DLD1 (cell line): Measurements from ENCODE around the gene ITGA8.

Experiments used
- in situ Hi-C: cut with HindIII; loops from 2 replicates; pipeline ENCODE4 v1.10.0; 2017; ENCODE audit warnings: low sequenced_read_pairs

Gene ITGA8

GRCh38 chr10:15737656-15738055 is 17.9 kb upstream of the ITGA8 start:
- in situ Hi-C loops, result no loop called here

GRCh38 chr10:15735763-15736162 is 16.0 kb upstream of the ITGA8 start:
- in situ Hi-C loops, result no loop called here

GRCh38 chr10:15730341-15730740 is 10.6 kb upstream of the ITGA8 start:
- in situ Hi-C loops, result no loop called here

- in situ Hi-C loops, result no loop called here
These were observed 10.2 kb upstream of the ITGA8 start for GRCh38 chr10:15729890-15730289.

- in situ Hi-C loops, result no loop called here
These were observed 6.3 kb upstream of the ITGA8 start for GRCh38 chr10:15726042-15726441.

GRCh38 chr10:15725603-15726002 is 5.9 kb upstream of the ITGA8 start:
- in situ Hi-C loops, result no loop called here

- in situ Hi-C loops, result no loop called here
These were observed 5.0 kb upstream of the ITGA8 start for GRCh38 chr10:15724683-15725082.

GRCh38 chr10:15723803-15724202 is 4.1 kb upstream of the ITGA8 start:
- in situ Hi-C loops, result no loop called here

GRCh38 chr10:15720635-15721287 is 1.0 kb upstream of the ITGA8 start:
- in situ Hi-C loops, result no loop called here

GRCh38 chr10:15719049-15719898 is 448 bp downstream of the ITGA8 start:
- in situ Hi-C loops, result no loop called here

- in situ Hi-C loops, result no loop called here
These were observed 1.1 kb downstream of the ITGA8 start for GRCh38 chr10:15718694-15719048.

- in situ Hi-C loops, result no loop called here
These were observed 4.0 kb downstream of the ITGA8 start for GRCh38 chr10:15715619-15716227.

- in situ Hi-C loops, result no loop called here
These were observed 4.9 kb downstream of the ITGA8 start for GRCh38 chr10:15714847-15715246.

- in situ Hi-C loops, result no loop called here
These were observed 6.8 kb downstream of the ITGA8 start for GRCh38 chr10:15712883-15713282.

GRCh38 chr10:15710455-15710854 is 9.3 kb downstream of the ITGA8 start:
- in situ Hi-C loops, result no loop called here

- in situ Hi-C loops, result no loop called here
These were observed 14.4 kb downstream of the ITGA8 start for GRCh38 chr10:15705298-15705697.

GRCh38 chr10:15704581-15704968 is 15.1 kb downstream of the ITGA8 start:
- in situ Hi-C loops, result no loop called here

GRCh38 chr10:15703944-15704580 is 15.7 kb downstream of the ITGA8 start:
- in situ Hi-C loops, result no loop called here

GRCh38 chr10:15703151-15703880 is 16.4 kb downstream of the ITGA8 start:
- in situ Hi-C loops, result no loop called here

GRCh38 chr10:15700078-15700674 is 19.5 kb downstream of the ITGA8 start:
- in situ Hi-C loops, result no loop called here

GRCh38 chr10:15695852-15696251 is 23.9 kb downstream of the ITGA8 start:
- in situ Hi-C loops, result no loop called here
